H54 (cell line): ENCODE results near the gene ERVW-1.
"Not testable (repeated sequence)": the region's sequence is repeated elsewhere in the genome, so short reads cannot be mapped to it uniquely, and the experiment has no call there.

Source experiments
- DNase-seq: peaks from one replicate; pipeline ENCODE4 v3.0.0; 2011; ENCODE audit warnings: low spot score, mixed read lengths; ENCODE audit not compliant: insufficient read length
- FAIRE-seq: peaks from 3 replicates; lab custom pipeline; 2011; peaks lifted over from hg19 to GRCh38; lab: Jason Lieb, UNC
- POLR2A ChIP-seq: IDR thresholded peaks from 2 replicates; pipeline ENCODE4 v1.6.1; 2011; ENCODE audit warnings: low read depth, mild to moderate bottlenecking, low read length

ERVW-1 gene, protein sequence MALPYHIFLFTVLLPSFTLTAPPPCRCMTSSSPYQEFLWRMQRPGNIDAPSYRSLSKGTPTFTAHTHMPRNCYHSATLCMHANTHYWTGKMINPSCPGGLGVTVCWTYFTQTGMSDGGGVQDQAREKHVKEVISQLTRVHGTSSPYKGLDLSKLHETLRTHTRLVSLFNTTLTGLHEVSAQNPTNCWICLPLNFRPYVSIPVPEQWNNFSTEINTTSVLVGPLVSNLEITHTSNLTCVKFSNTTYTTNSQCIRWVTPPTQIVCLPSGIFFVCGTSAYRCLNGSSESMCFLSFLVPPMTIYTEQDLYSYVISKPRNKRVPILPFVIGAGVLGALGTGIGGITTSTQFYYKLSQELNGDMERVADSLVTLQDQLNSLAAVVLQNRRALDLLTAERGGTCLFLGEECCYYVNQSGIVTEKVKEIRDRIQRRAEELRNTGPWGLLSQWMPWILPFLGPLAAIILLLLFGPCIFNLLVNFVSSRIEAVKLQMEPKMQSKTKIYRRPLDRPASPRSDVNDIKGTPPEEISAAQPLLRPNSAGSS

DNA sequence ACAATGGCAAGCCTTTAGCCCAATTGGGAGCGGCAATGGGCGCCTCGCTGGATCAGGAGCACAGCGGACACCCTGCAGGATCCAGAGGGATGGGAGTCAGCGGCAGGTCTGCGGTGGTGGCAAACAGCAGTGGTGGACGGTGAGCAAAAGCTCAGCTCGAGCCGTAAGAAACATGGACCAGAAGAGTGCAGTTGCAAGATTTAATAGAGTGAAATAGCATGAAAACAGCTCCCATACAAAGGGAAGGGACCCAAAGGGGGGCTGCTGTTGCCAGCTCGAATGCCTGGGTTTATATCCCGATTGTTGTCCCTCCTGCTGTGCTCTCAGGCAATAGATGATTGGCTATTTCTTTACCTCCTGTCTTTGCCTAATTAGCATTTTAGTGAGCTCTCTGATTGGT is at the start of gene ERVW-1:
Gene ERVW-1, minus strand, starts transcription at position 266 of the 400 bp plus-strand sequence. CDS start 7,565 bp downstream, outside the sequence.
- not testable (repeated sequence) for FAIRE-seq, DNase-seq

DNA sequence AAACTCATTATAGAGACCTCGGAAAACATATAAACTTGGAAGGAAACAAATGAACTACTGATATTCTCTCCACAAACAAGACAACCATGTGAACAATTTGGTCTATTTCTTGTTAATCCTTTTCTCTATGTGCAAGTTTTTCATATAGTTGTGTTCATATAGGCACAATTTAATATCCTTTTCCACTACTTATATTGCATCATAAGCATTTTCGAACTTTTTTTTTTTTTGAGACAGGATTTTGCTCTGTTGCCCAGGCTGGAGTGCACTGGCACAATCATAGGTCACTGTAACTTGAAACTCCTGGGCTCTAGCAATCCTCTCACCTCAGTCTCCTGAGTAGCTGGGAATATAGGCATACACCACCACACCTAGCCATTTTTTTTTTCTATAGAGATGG is 45.4 kb upstream of the ERVW-1 start:
- TF ChIP-seq POLR2A, result no peak
- DNase-seq (no peak), FAIRE-seq (no peak)

DNA sequence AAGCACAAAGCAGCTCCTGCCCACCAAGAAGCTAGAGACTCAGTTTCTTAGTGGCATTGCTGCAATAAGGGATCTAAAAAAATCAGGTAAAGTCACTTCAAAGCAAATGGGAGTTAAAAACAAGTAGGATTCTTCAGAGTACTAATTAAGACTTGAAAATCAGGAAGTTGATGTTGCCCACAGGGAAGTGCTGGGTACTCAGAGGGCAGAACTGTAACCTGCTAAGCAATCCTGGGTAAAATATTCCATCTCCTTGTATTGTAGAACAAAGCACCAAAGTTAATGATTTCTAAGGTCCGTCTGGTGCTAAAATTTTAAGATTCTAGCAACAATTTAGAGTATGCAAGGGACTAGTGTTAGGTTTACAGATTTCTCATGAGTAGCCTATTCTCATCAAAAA is 42.3 kb upstream of the ERVW-1 start:
- no peak for TF ChIP-seq POLR2A
- DNase-seq, result no peak
- FAIRE-seq, result no peak

GRCh38 chr7:92517631-92518030 is 39.9 kb upstream of the ERVW-1 start:
- FAIRE-seq (peak; percentile 55), DNase-seq (no peak)
- TF ChIP-seq POLR2A, result no peak

DNA sequence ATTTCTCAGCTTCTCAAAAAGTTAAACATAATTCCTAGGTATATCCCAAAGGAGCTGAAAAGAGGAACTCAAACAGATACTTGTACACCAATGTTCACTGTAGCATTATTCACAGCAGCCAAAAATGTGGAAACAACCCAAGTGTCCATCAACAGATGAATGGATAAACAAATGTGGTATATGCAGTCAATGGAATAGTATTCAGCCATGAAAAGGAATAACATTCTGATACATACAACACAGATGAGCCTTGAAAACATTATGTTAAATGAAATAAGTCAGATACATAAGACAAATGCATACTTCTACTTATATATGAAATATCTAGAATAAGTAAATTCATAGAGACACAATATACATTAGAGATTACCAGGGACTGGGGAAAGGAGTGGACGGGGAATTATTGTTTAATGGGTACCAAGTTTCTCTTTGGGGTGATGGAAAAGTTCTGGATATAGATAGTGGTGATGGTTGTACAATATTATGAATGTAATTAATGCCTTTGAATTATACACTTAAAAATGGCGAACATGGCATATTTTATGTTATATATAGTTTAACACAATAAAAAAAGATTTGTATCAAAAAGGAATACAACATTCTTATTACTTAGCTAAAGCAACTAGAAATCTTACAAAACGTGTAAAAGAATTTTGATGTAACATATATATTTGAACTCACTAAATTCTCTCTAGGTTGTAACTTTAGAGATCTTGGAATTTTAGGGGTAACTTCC is 35.6 kb upstream of the ERVW-1 start:
- DNase-seq (no peak), FAIRE-seq (no peak)
- no peak for TF ChIP-seq POLR2A

DNA sequence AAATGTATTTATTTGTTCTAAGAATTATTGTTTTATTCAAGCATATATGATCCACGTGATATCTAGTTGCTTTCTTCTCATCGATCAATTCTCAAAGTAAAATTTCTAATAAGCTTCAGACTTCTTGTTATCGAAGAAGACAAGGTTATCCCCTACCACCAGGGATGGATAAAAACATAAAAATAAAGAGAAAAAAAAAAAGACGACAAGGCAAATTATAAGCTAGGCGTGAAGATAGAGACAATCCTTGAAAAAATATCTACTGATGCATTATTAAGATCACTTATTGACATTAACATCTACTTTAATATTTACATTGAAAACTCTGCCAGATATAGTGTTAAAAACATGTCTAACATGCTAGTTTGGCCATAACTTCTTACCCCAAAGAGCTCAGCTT is 31.2 kb upstream of the ERVW-1 start:
- TF ChIP-seq POLR2A, result no peak
- DNase-seq (no peak), FAIRE-seq (no peak)

- FAIRE-seq (no peak), DNase-seq (no peak)
- no peak for TF ChIP-seq POLR2A
These were observed 28.6 kb upstream of the ERVW-1 start for GRCh38 chr7:92506363-92506762.

DNA sequence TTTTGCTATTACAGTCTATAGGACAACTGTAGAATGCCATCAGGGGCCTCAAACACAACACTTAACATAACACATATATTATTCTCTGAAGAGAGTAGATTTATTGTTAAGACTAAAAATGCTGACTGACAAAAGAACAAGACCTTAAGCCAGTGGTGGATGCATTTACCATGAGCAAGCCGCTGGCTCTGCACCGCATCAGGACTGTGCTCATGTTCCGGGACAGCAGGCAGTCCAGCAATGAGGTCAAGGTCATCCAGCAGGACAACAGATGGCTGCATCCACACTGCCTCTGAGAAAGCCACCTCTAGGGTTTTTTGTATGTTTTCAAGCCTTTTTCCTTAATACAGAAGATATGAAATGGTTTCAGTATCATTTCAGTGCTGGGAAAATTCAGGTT is 26.8 kb upstream of the ERVW-1 start:
- no peak for FAIRE-seq

GRCh38 chr7:92503767-92504166 is 26.0 kb upstream of the ERVW-1 start:
- TF ChIP-seq POLR2A, result no peak
- DNase-seq (no peak), FAIRE-seq (no peak)

More for the DNA sequence above, 26.8 kb upstream of the ERVW-1 start:
- no peak for TF ChIP-seq POLR2A
- DNase-seq, result no peak

GRCh38 chr7:92498557-92498956 is 20.8 kb upstream of the ERVW-1 start:
- no peak for TF ChIP-seq POLR2A
- no peak for FAIRE-seq
- DNase-seq, result no peak

GRCh38 chr7:92496876-92497275 is 19.1 kb upstream of the ERVW-1 start:
- DNase-seq, result no peak
- no peak for TF ChIP-seq POLR2A
- FAIRE-seq, result peak; percentile 57

GRCh38 chr7:92489634-92490033 is 11.9 kb upstream of the ERVW-1 start:
- peak; percentile 33 for FAIRE-seq
- no peak for DNase-seq
- no peak for TF ChIP-seq POLR2A

GRCh38 chr7:92487804-92488203 is 10.1 kb upstream of the ERVW-1 start:
- TF ChIP-seq POLR2A, result no peak
- no peak for DNase-seq
- FAIRE-seq, result no peak

- no peak for TF ChIP-seq POLR2A
These were observed 8.2 kb upstream of the ERVW-1 start for GRCh38 chr7:92485974-92486373.

More at GRCh38 chr7:92485974-92486373, 8.2 kb upstream of the ERVW-1 start:
- DNase-seq (no peak), FAIRE-seq (no peak)
